IMR-90 (cell line): ENCODE data around the gene CUL7. TPM values are rescaled to one million over a fixed set of nuclear protein-coding genes. Genes with fewer than 3 reads are reported as not detected.

Experiments used
- ATAC-seq: fragments of 200-7000 bp; cut with Tn5 transposase; 2 replicates; pipeline ENCODE4 v1.9.1; 2020; ENCODE audit warnings: low read depth, mild to moderate bottlenecking, moderate library complexity
- BruUV-seq: library from RNA; stranded (reverse); fragments of 400-500 nt; replicated peaks from 2 replicates; lab custom pipeline; 2021; lab: Mats Ljungman, UMichigan
- CTCF ChIA-PET: fragments of 300-600 bp; formaldehyde crosslinking; extraction: SDS; loops from one replicate; lab custom pipeline; 2021; ENCODE audit warnings: antibody characterized with exemption; lab: Yijun Ruan, JAX
- POLR2A ChIA-PET: fragments of 300-600 bp; sonication (Branson Sonifier 250); formaldehyde crosslinking; loops from one replicate; lab custom pipeline; 2022; ENCODE audit warnings: antibody characterized with exemption; ENCODE audit not compliant: unreplicated experiment; lab: Charles Lee
- DNase-seq: peaks from one replicate; pipeline ENCODE4 v3.0.0; 2013
- H2AFZ ChIP-seq: replicated peaks from 2 replicates; pipeline ENCODE3; 2013; ENCODE audit warnings: low read length, mild to moderate bottlenecking; ENCODE audit not compliant: poor library complexity
- H2AK5ac ChIP-seq: 2 replicates; pipeline ENCODE4 v1.6.1; 2013; ENCODE audit warnings: low read depth, low read length, inconsistent platforms
- H2AK9ac ChIP-seq: replicated peaks from 2 replicates; pipeline ENCODE3; 2013; ENCODE audit warnings: mild to moderate bottlenecking, low read depth, low read length, moderate library complexity; ENCODE audit not compliant: poor library complexity
- H2BK120ac ChIP-seq: 2 replicates; pipeline ENCODE4 v1.6.1; 2013; ENCODE audit warnings: low read depth, low read length, inconsistent platforms
- H2BK15ac ChIP-seq: 3 replicates; pipeline ENCODE4 v1.6.1; 2013; ENCODE audit warnings: low read depth, low read length, inconsistent platforms
- H2BK20ac ChIP-seq: 2 replicates; pipeline ENCODE4 v1.6.1; 2013; ENCODE audit warnings: low read depth, mild to moderate bottlenecking, inconsistent platforms, low read length, moderate library complexity
- H2BK5ac ChIP-seq: 2 replicates; pipeline ENCODE4 v1.6.1; 2013; ENCODE audit warnings: mild to moderate bottlenecking, low read depth, low read length, inconsistent platforms; ENCODE audit not compliant: poor library complexity, severe bottlenecking
- H3K14ac ChIP-seq: replicated peaks from 2 replicates; pipeline ENCODE4 v1.6.1; 2013; ENCODE audit warnings: low read depth, low read length, inconsistent platforms
- H3K18ac ChIP-seq: 2 replicates; pipeline ENCODE4 v1.6.1; 2013; ENCODE audit warnings: low read depth, low read length, control low read depth
- H3K23ac ChIP-seq: 2 replicates; pipeline ENCODE4 v1.6.1; 2013; ENCODE audit warnings: low read depth, low read length, inconsistent platforms
- H3K27ac ChIP-seq: 2 replicates; pipeline ENCODE4 v1.5.1; 2013; ENCODE audit warnings: mild to moderate bottlenecking, control low read depth, low read length; ENCODE audit not compliant: insufficient read depth
- H3K27me3 ChIP-seq: 2 replicates; pipeline ENCODE4 v1.6.1; 2013; ENCODE audit warnings: low read length; ENCODE audit not compliant: control insufficient read depth, insufficient read depth
- H3K36me3 ChIP-seq: 2 replicates; pipeline ENCODE4 v1.6.1; 2013; ENCODE audit warnings: low read length, mixed read lengths; ENCODE audit not compliant: control insufficient read depth, insufficient read depth
- H3K4ac ChIP-seq: 2 replicates; pipeline ENCODE4 v1.6.1; 2013; ENCODE audit warnings: low read depth, low read length, inconsistent platforms
- H3K4me1 ChIP-seq: 2 replicates; pipeline ENCODE4 v1.6.1; 2013; ENCODE audit warnings: low read length, mixed read lengths; ENCODE audit not compliant: control insufficient read depth, insufficient read depth
- H3K4me2 ChIP-seq: 2 replicates; pipeline ENCODE4 v1.6.1; 2013; ENCODE audit warnings: low read depth, mild to moderate bottlenecking, control low read depth, low read length, moderate library complexity
- H3K4me3 ChIP-seq: 2 replicates; pipeline ENCODE4 v1.5.1; 2013; ENCODE audit warnings: low read depth, mild to moderate bottlenecking, control low read depth, low read length, moderate library complexity; ENCODE audit not compliant: insufficient read depth
- H3K56ac ChIP-seq: 2 replicates; pipeline ENCODE4 v1.6.1; 2013; ENCODE audit warnings: low read length, inconsistent platforms; ENCODE audit not compliant: insufficient read depth; ENCODE audit errors: extremely low read depth
- H3K79me1 ChIP-seq, 2 experiments: 2 replicates each; pipeline ENCODE4 v1.6.1; 2013; ENCODE audit warnings: low read length in 2 of 2, inconsistent platforms in 1 of 2, low read depth in 1 of 2
- H3K9ac ChIP-seq: 2 replicates; pipeline ENCODE4 v1.6.1; 2013; ENCODE audit warnings: low read depth, low read length, control low read depth
- H3K9me1 ChIP-seq: 2 replicates; pipeline ENCODE4 v1.6.1; 2013; ENCODE audit warnings: low read length, inconsistent platforms; ENCODE audit not compliant: insufficient read depth
- H3K9me3 ChIP-seq: 2 replicates; pipeline ENCODE4 v1.6.1; 2013; ENCODE audit warnings: low read length; ENCODE audit not compliant: control insufficient read depth, insufficient read depth
- H4K20me1 ChIP-seq: 2 replicates; pipeline ENCODE4 v1.6.1; 2013; ENCODE audit warnings: low read length, inconsistent platforms; ENCODE audit not compliant: insufficient read depth
- H4K5ac ChIP-seq: 2 replicates; pipeline ENCODE4 v1.6.1; 2013; ENCODE audit warnings: mild to moderate bottlenecking, low read depth, low read length, control low read depth
- H4K8ac ChIP-seq, 2 experiments: 2 replicates each; pipeline ENCODE4 v1.6.1; 2013; ENCODE audit warnings: low read depth in 2 of 2, low read length in 2 of 2, control low read depth in 1 of 2, inconsistent platforms in 1 of 2
- H4K91ac ChIP-seq: 2 replicates; pipeline ENCODE4 v1.6.1; 2013; ENCODE audit warnings: low read depth, low read length, inconsistent platforms; ENCODE audit not compliant: insufficient read depth
- FOS ChIP-seq: fragments of 150-350 bp; IDR thresholded peaks from 2 replicates; pipeline ENCODE4 v1.6.1; 2016; ENCODE audit warnings: low read depth, low read length
- SMC3 ChIP-seq: fragments of 150-350 bp; IDR thresholded peaks from 2 replicates; pipeline ENCODE4 v1.6.1; 2016; ENCODE audit warnings: low read depth, mild to moderate bottlenecking, antibody characterized with exemption, low read length, moderate library complexity
- WGBS, 2 experiments: methylation state at CpG; one replicate each; pipeline versions ENCODE4 v1.1.5 to v1.1.7; 2013; ENCODE audit warnings: missing lambda C conversion rate in 2 of 2; ENCODE audit not compliant: insufficient read length in 1 of 2; ENCODE audit errors: extremely low coverage in 2 of 2; 5-methylcytosine and 5-hydroxymethylcytosine counted together
- dilution Hi-C: fragments of 300-500 bp; cut with HindIII; formaldehyde crosslinking; loops from one replicate; pipeline ENCODE4 v1.14.3; 2018; ENCODE audit warnings: low sequenced_read_pairs; ENCODE audit not compliant: unreplicated experiment
- in situ Hi-C: fragments of 300-500 bp; cut with MboI; formaldehyde crosslinking; loops from 3 replicates; pipeline ENCODE4 v1.14.3; 2019; ENCODE audit warnings: low sequenced_read_pairs, inconsistent platforms, mixed read lengths
- intact Hi-C: fragments of 100-400 bp; cut with micrococcal nuclease; formaldehyde crosslinking; loops from 2 replicates; pipeline ENCODE4 v1.10.0; 2022
- polyA plus RNA-seq, 3 experiments: library from polyadenylated mRNA; depleted of rRNA; stranded (reverse); fragments of >200 nt; gene quantifications; 2 replicates each; pipeline ENCODE4 v1.2.3, GENCODE V29; 2012; ENCODE audit warnings: low replicate concordance in 1 of 3
- total RNA-seq: library from RNA; depleted of rRNA; stranded (reverse); fragments of >200 nt; gene quantifications from 2 replicates; pipeline ENCODE4 v1.2.3, GENCODE V29; 2012

Gene CUL7
- total and polyA plus RNA-seq, 2 of the 4 experiments (the other 2 are of a cell fraction): 38.0 to 39.3 TPM

- TF ChIP-seq FOS (no peak), SMC3 (no peak)
- Histone ChIP-seq H2BK120ac (peak overlapping the region; percentile 18; the same call in 1 of the 2 replicates), H3K27ac (peak overlapping the region; percentile 88), H3K4ac (peak overlapping the region; percentile 93), H2BK20ac (no peak overlapping the region), H3K9me3 (no peaks in the 10 kb centered on the region), H3K18ac (peak overlapping the region; percentile 31), H4K5ac (peak overlapping the region; percentile 77), H4K8ac (peak overlapping the region; percentile 78 to 95), H3K9ac (peak overlapping the region; percentile 96), H2BK15ac (no peak overlapping the region; the same call in 2 of the 3 replicates), H4K20me1 (no peaks in the 10 kb centered on the region; the same call in 1 of the 2 replicates), H3K56ac (peak overlapping the region; percentile 88), H3K4me2 (peak overlapping the region; percentile 90), H3K36me3 (peaks cover 41% of the 10 kb centered on the region), H3K79me1 (peaks cover 9 to 68% of the 10 kb centered on the region in 2 experiments; a peak in 2 of 4 replicates), H3K9me1 (peaks cover 3% of the 10 kb centered on the region), H4K91ac (peak overlapping the region; percentile 95), H3K4me3 (peak overlapping the region; percentile 84), H2AFZ (peak overlapping the region; percentile 94), H2AK9ac (peak overlapping the region; percentile 99), H3K23ac (peak overlapping the region; percentile 70), H3K14ac (peak overlapping the region; percentile 96), H3K27me3 (no peaks in the 10 kb centered on the region), H2BK5ac (peak overlapping the region; percentile 83), H2AK5ac (peak overlapping the region; percentile 98), H3K4me1 (peaks cover 8% of the 10 kb centered on the region)
- BruUV-seq: no TSS peak
- POLR2A ChIA-PET: interaction anchor here (0.9 to 1.2 kb wide), 2 partner anchors 10 to 160 kb away, joined by 3 read pairs; no protein-coding TSS in a partner anchor
- CTCF ChIA-PET: interaction anchor here (0.6 to 1.1 kb wide), 2 partner anchors 16 to 18 kb away, joined by 3 read pairs; no protein-coding TSS in a partner anchor
- peak; percentile 5; the same call in 1 of the 2 replicates for ATAC-seq
- DNase-seq: peak; percentile 45
- dilution Hi-C loops: no loop called here
- WGBS, 2 experiments: 0% methylated on average over 1 of the region's 7 CpGs; no CpG with 5 or more reads in 1 of the 2 experiments
- in situ Hi-C loops: no loop called here
- intact Hi-C loops: loop anchor here (2.0 kb wide), 2 partner anchors 114 to 128 kb away; no protein-coding TSS in a partner anchor
These were observed 39.2 kb downstream of the CUL7 start for GRCh38 chr6:43014434-43014909.
